ENCODE results near the gene STMN3.
"Not testable (repeated sequence)": the region's sequence is repeated elsewhere in the genome, so short reads cannot be mapped to it uniquely, and the experiment has no call there.

- TF ChIP-seq CTCF (IDR thresholded peaks at IDR 0.05); POLR2AphosphoS5 (IDR thresholded peaks at IDR 0.05; ENCODE audit: low read depth, low read length); REST (IDR thresholded peaks at IDR 0.05; ENCODE audit: insufficient read depth in 1 of 2, low read depth in 2 of 2, low read length in 1 of 2); TCF7L2 (IDR thresholded peaks at IDR 0.05; ENCODE audit: low read depth, low read length); SIN3A (IDR thresholded peaks at IDR 0.05; ENCODE audit: borderline replicate concordance, insufficient read depth, low read depth, low read length): not testable (repeated sequence)
Measured at GRCh38 chr20:63613863-63614594, 39.2 kb downstream of the STMN3 start.
